Astrocyte (in vitro differentiated cells and primary cell): ENCODE measurements around the gene TRAF3IP1. TPM values are rescaled to one million over a fixed set of nuclear protein-coding genes. Genes with fewer than 3 reads are reported as not detected.

Experiments used
- DNase-seq: peaks from one replicate; pipeline ENCODE4 v3.0.0-alpha.2; 2010; ENCODE audit warnings: low read depth
- FAIRE-seq: peaks from 2 replicates; lab custom pipeline; 2011; peaks lifted over from hg19 to GRCh38; lab: Jason Lieb, UNC
- H2AFZ ChIP-seq: 2 replicates; pipeline ENCODE4 v1.6.0; 2012; ENCODE audit warnings: low read depth, low read length, inconsistent platforms
- H3K27ac ChIP-seq: 2 replicates; pipeline ENCODE4 v1.5.1; 2011; ENCODE audit warnings: low read depth, low read length, inconsistent platforms
- H3K27me3 ChIP-seq: 2 replicates; pipeline ENCODE4 v1.6.0; 2011; ENCODE audit warnings: low read length, inconsistent platforms; ENCODE audit not compliant: insufficient read depth
- H3K36me3 ChIP-seq: 2 replicates; pipeline ENCODE4 v1.5.1; 2011; ENCODE audit warnings: low read length, inconsistent platforms; ENCODE audit not compliant: insufficient read depth
- H3K4me1 ChIP-seq: 2 replicates; pipeline ENCODE4 v1.5.1; 2011; ENCODE audit warnings: low read length, inconsistent platforms; ENCODE audit not compliant: insufficient read depth
- H3K4me2 ChIP-seq: 2 replicates; pipeline ENCODE4 v1.6.0; 2012; ENCODE audit warnings: low read length, inconsistent platforms
- H3K4me3 ChIP-seq: 2 replicates; pipeline ENCODE4 v1.5.1; 2011; ENCODE audit warnings: low read depth, mild to moderate bottlenecking, low read length, inconsistent platforms; ENCODE audit not compliant: insufficient read depth
- H3K79me2 ChIP-seq: 2 replicates; pipeline ENCODE4 v1.6.0; 2012; ENCODE audit warnings: mild to moderate bottlenecking, low read length, inconsistent platforms; ENCODE audit not compliant: insufficient read depth
- H3K9ac ChIP-seq: 2 replicates; pipeline ENCODE4 v1.6.0; 2012; ENCODE audit warnings: mild to moderate bottlenecking, low read length, inconsistent platforms
- H3K9me3 ChIP-seq: 2 replicates; pipeline ENCODE4 v1.5.1; 2012; ENCODE audit warnings: low read depth, mild to moderate bottlenecking, low read length, inconsistent platforms; ENCODE audit not compliant: insufficient read depth
- H4K20me1 ChIP-seq: 2 replicates; pipeline ENCODE4 v1.6.0; 2012; ENCODE audit warnings: low read length, inconsistent platforms; ENCODE audit not compliant: insufficient read depth
- H3K27ac Mint-ChIP-seq: one replicate; pipeline ENCODE4 v1.8.0; 2021; ENCODE audit warnings: mild to moderate bottlenecking, mixed read lengths; ENCODE audit not compliant: unreplicated experiment
- H3K27me3 Mint-ChIP-seq: one replicate; pipeline ENCODE4 v1.8.0; 2021; ENCODE audit warnings: low read depth, mixed read lengths; ENCODE audit not compliant: unreplicated experiment
- H3K36me3 Mint-ChIP-seq: one replicate; pipeline ENCODE4 v1.8.0; 2021; ENCODE audit warnings: low read depth, mixed read lengths; ENCODE audit not compliant: unreplicated experiment
- H3K4me1 Mint-ChIP-seq: one replicate; pipeline ENCODE4 v1.8.0; 2021; ENCODE audit warnings: low read depth, mixed read lengths; ENCODE audit not compliant: unreplicated experiment
- H3K4me3 Mint-ChIP-seq: one replicate; pipeline ENCODE4 v1.8.0; 2021; ENCODE audit warnings: mild to moderate bottlenecking, moderate library complexity, mixed read lengths; ENCODE audit not compliant: unreplicated experiment
- H3K9me3 Mint-ChIP-seq: one replicate; pipeline ENCODE4 v1.8.0; 2021; ENCODE audit warnings: mild to moderate bottlenecking, mixed read lengths; ENCODE audit not compliant: unreplicated experiment
- CTCF ChIP-seq: IDR thresholded peaks from 2 replicates; pipeline ENCODE4 v1.5.1; 2011; ENCODE audit warnings: low read depth, mild to moderate bottlenecking, inconsistent platforms, low read length, moderate library complexity; ENCODE audit not compliant: insufficient read depth
- EZH2 ChIP-seq: IDR thresholded peaks from 2 replicates; pipeline ENCODE4 v1.6.1; 2012; ENCODE audit warnings: mild to moderate bottlenecking, low read length, inconsistent platforms; ENCODE audit not compliant: insufficient read depth
- total RNA-seq: library from RNA; stranded (reverse); gene quantifications from 2 replicates; pipeline ENCODE4 v1.2.1, GENCODE V29; 2021

The TRAF3IP1 gene
- total RNA-seq, 1 donor from 2014 or later, result 19.6 TPM

GRCh38 chr2:238397356-238397755 is 77.0 kb downstream of the TRAF3IP1 start:
- Histone ChIP-seq H3K9me3 (no peaks in the 10 kb centered on the region), H3K79me2 (no peaks in the 10 kb centered on the region), H4K20me1 (no peaks in the 10 kb centered on the region), H2AFZ (no peak overlapping the region), H3K4me2 (no peak overlapping the region), H3K9ac (no peak overlapping the region), H3K36me3 (peaks cover 2% of the 10 kb centered on the region), H3K27ac (no peak overlapping the region), H3K4me3 (no peak overlapping the region), H3K27me3 (no peaks in the 10 kb centered on the region), H3K4me1 (no peaks in the 10 kb centered on the region)
- Mint-ChIP-seq H3K27me3 (no peaks in the 10 kb centered on the region), H3K36me3 (peaks cover 7% of the 10 kb centered on the region), H3K9me3 (no peaks in the 10 kb centered on the region), H3K4me3 (no peak overlapping the region), H3K4me1 (no peaks in the 10 kb centered on the region), H3K27ac (no peak overlapping the region)
- no peak for DNase-seq
- no peak for FAIRE-seq
- no peak for TF ChIP-seq CTCF
- no peak for TF ChIP-seq EZH2

GRCh38 chr2:238398577-238398976 is 78.3 kb downstream of the TRAF3IP1 start:
- Mint-ChIP-seq H3K27ac (no peak overlapping the region), H3K4me1 (no peaks in the 10 kb centered on the region), H3K9me3 (no peaks in the 10 kb centered on the region), H3K27me3 (no peaks in the 10 kb centered on the region), H3K4me3 (no peak overlapping the region), H3K36me3 (peaks cover 7% of the 10 kb centered on the region)
- Histone ChIP-seq H4K20me1 (no peaks in the 10 kb centered on the region), H3K9me3 (no peaks in the 10 kb centered on the region), H3K27me3 (no peaks in the 10 kb centered on the region), H3K4me1 (no peaks in the 10 kb centered on the region), H3K4me2 (no peak overlapping the region), H2AFZ (no peak overlapping the region), H3K4me3 (no peak overlapping the region), H3K27ac (no peak overlapping the region), H3K79me2 (no peaks in the 10 kb centered on the region), H3K9ac (no peak overlapping the region), H3K36me3 (peaks cover 2% of the 10 kb centered on the region)
- FAIRE-seq, result no peak
- DNase-seq, result no peak
- no peak for TF ChIP-seq CTCF
- no peak for TF ChIP-seq EZH2

DNA sequence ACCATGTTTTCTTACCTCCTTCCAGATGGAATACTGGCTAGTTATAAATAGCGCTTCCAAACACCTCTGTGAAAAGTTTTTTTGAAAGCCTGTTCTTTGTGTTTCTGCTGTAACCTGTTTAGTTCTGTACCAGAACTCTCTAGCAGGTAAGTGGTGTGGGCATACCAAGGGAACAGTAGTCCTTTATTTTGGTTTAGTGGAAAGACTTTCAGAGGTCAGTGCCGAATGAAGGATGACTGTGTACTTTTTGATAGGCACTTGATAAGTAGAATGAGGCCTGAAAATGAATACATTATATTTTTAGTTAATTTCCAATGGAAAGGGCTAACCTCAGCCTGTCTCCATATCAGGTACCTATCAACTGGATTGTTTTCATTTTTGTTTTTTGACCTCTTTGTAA is 78.8 kb downstream of the TRAF3IP1 start:
- FAIRE-seq (no peak), DNase-seq (no peak)
- H4K20me1 ChIP-seq, result no peaks in the 10 kb centered on the region
- no peak overlapping the region for H3K27ac Mint-ChIP-seq
- H3K27ac ChIP-seq, result no peak overlapping the region
- no peak overlapping the region for H3K4me3 Mint-ChIP-seq
- H3K9ac ChIP-seq, result no peak overlapping the region
- H3K27me3 ChIP-seq, result no peaks in the 10 kb centered on the region
- H3K36me3 ChIP-seq, result peaks cover 2% of the 10 kb centered on the region
- no peaks in the 10 kb centered on the region for H3K79me2 ChIP-seq
- no peaks in the 10 kb centered on the region for H3K9me3 ChIP-seq
- H3K9me3 Mint-ChIP-seq, result no peaks in the 10 kb centered on the region
- H3K4me1 Mint-ChIP-seq, result no peaks in the 10 kb centered on the region
- no peaks in the 10 kb centered on the region for H3K4me1 ChIP-seq
- no peak overlapping the region for H3K4me2 ChIP-seq
- H3K36me3 Mint-ChIP-seq, result peaks cover 7% of the 10 kb centered on the region
- no peak overlapping the region for H3K4me3 ChIP-seq
- TF ChIP-seq EZH2 (no peak), CTCF (no peak)
- no peak overlapping the region for H2AFZ ChIP-seq
- H3K27me3 Mint-ChIP-seq, result no peaks in the 10 kb centered on the region
